H9 (cell line): ENCODE data around the gene NUDT9. TPM values are rescaled to one million over a fixed set of nuclear protein-coding genes. Genes with fewer than 3 reads are reported as not detected.

ENCODE experiments used
- DNase-seq: peaks from one replicate; pipeline ENCODE4 v3.0.0-alpha.2; 2017
- H2AFZ ChIP-seq: one replicate; pipeline ENCODE4 v1.6.1; 2013; ENCODE audit warnings: mild to moderate bottlenecking, low read length, control low read depth, moderate library complexity
- H2AK5ac ChIP-seq: 2 replicates; pipeline ENCODE4 v1.6.1; 2013; ENCODE audit warnings: low read length, control low read depth, mixed read lengths; ENCODE audit not compliant: insufficient read length
- H2BK120ac ChIP-seq: one replicate; pipeline ENCODE4 v1.6.1; 2013; ENCODE audit warnings: low read depth, mild to moderate bottlenecking, low read length, control low read depth, inconsistent platforms; ENCODE audit not compliant: poor library complexity, severe bottlenecking
- H2BK12ac ChIP-seq: 2 replicates; pipeline ENCODE4 v1.6.1; 2013; ENCODE audit warnings: low read length, control low read depth, mixed read lengths, low read depth; ENCODE audit not compliant: insufficient read length
- H2BK15ac ChIP-seq: 2 replicates; pipeline ENCODE4 v1.6.1; 2013; ENCODE audit warnings: low read depth, low read length, control low read depth
- H2BK20ac ChIP-seq: one replicate; pipeline ENCODE4 v1.6.1; 2013; ENCODE audit warnings: low read depth, mild to moderate bottlenecking, low read length, control low read depth, inconsistent platforms; ENCODE audit not compliant: poor library complexity, severe bottlenecking
- H2BK5ac ChIP-seq: 2 replicates; pipeline ENCODE4 v1.6.1; 2013; ENCODE audit warnings: low read length, control low read depth, mixed read lengths; ENCODE audit not compliant: insufficient read length
- H3K14ac ChIP-seq: 2 replicates; pipeline ENCODE4 v1.6.1; 2013; ENCODE audit warnings: low read length, control low read depth; ENCODE audit not compliant: insufficient read depth
- H3K18ac ChIP-seq: 2 replicates; pipeline ENCODE4 v1.6.1; 2013; ENCODE audit warnings: low read depth, mild to moderate bottlenecking, mixed read lengths, low read length, control low read depth; ENCODE audit not compliant: insufficient read length
- H3K23ac ChIP-seq: 2 replicates; pipeline ENCODE4 v1.6.1; 2013; ENCODE audit warnings: low read length, control low read depth, mixed read lengths, low read depth; ENCODE audit not compliant: insufficient read length
- H3K23me2 ChIP-seq: 2 replicates; pipeline ENCODE4 v1.6.1; 2013; ENCODE audit warnings: low read depth, mild to moderate bottlenecking, mixed read lengths, low read length, control low read depth; ENCODE audit not compliant: insufficient read length, poor library complexity, severe bottlenecking
- H3K27ac ChIP-seq: 2 replicates; pipeline ENCODE4 v1.5.1; 2013; ENCODE audit warnings: low read length, control low read depth, mixed read lengths, low read depth; ENCODE audit not compliant: insufficient read length
- H3K27me3 ChIP-seq: 2 replicates; pipeline ENCODE4 v1.6.1; 2013; ENCODE audit warnings: low read length, control low read depth, inconsistent platforms; ENCODE audit not compliant: insufficient read depth
- H3K4ac ChIP-seq: 2 replicates; pipeline ENCODE4 v1.6.1; 2013; ENCODE audit warnings: low read depth, mild to moderate bottlenecking, control low read depth, inconsistent platforms, low read length, moderate library complexity
- H3K4me1 ChIP-seq: 2 replicates; pipeline ENCODE4 v1.6.1; 2013; ENCODE audit warnings: low read length, control low read depth, inconsistent platforms; ENCODE audit not compliant: insufficient read depth
- H3K4me2 ChIP-seq: 2 replicates; pipeline ENCODE4 v1.6.1; 2013; ENCODE audit warnings: low read length, control low read depth, mixed read lengths; ENCODE audit not compliant: insufficient read length, insufficient read depth
- H3K56ac ChIP-seq: 2 replicates; pipeline ENCODE4 v1.6.1; 2013; ENCODE audit warnings: low read depth, mild to moderate bottlenecking, mixed read lengths, low read length, control low read depth; ENCODE audit not compliant: insufficient read length
- H3K79me1 ChIP-seq: 2 replicates; pipeline ENCODE4 v1.6.1; 2013; ENCODE audit warnings: low read depth, mild to moderate bottlenecking, moderate library complexity, low read length, control low read depth, inconsistent platforms; ENCODE audit not compliant: insufficient read depth, poor library complexity, severe bottlenecking
- H3K79me2 ChIP-seq: 2 replicates; pipeline ENCODE4 v1.6.1; 2013; ENCODE audit warnings: low read length, control low read depth, inconsistent platforms; ENCODE audit not compliant: insufficient read depth
- H3K9ac ChIP-seq: 2 replicates; pipeline ENCODE4 v1.6.1; 2013; ENCODE audit warnings: low read length, control low read depth, mixed read lengths; ENCODE audit not compliant: insufficient read length; ENCODE audit errors: extremely low read depth
- H3K9me3 ChIP-seq: one replicate; pipeline ENCODE4 v1.6.1; 2013; ENCODE audit warnings: low read depth, low read length, inconsistent platforms; ENCODE audit not compliant: control insufficient read depth
- H3T11ph ChIP-seq: one replicate; pipeline ENCODE4 v1.6.1; 2013; ENCODE audit warnings: mild to moderate bottlenecking, low read length, control low read depth, inconsistent platforms
- H4K20me1 ChIP-seq: one replicate; pipeline ENCODE4 v1.6.1; 2013; ENCODE audit not compliant: control insufficient read depth, insufficient read length, insufficient read depth
- H4K5ac ChIP-seq: 2 replicates; pipeline ENCODE4 v1.6.1; 2013; ENCODE audit warnings: low read depth, mild to moderate bottlenecking, mixed read lengths, low read length, control low read depth; ENCODE audit not compliant: insufficient read length
- H4K8ac ChIP-seq: replicated peaks from 2 replicates; pipeline ENCODE4 v1.6.1; 2013; ENCODE audit warnings: low read length, control low read depth, mixed read lengths, low read depth; ENCODE audit not compliant: insufficient read length
- H4K91ac ChIP-seq: 2 replicates; pipeline ENCODE4 v1.6.1; 2013; ENCODE audit warnings: low read depth, mild to moderate bottlenecking, moderate library complexity, mixed read lengths, low read length, control low read depth; ENCODE audit not compliant: insufficient read length
- H3K27ac Mint-ChIP-seq, 3 experiments: 2 replicates in 2 of 3; 3 replicates in 1 of 3; pipeline ENCODE4 v1.8.0; 2020 to 2021; ENCODE audit warnings: mixed read lengths in 3 of 3, mild to moderate bottlenecking in 1 of 3, moderate library complexity in 1 of 3
- H3K27me3 Mint-ChIP-seq: 2 replicates; pipeline ENCODE4 v1.8.0; 2021; ENCODE audit warnings: low read depth, mild to moderate bottlenecking, moderate library complexity, mixed read lengths
- H3K36me3 Mint-ChIP-seq, 3 experiments: 2 replicates in 2 of 3; 3 replicates in 1 of 3; pipeline ENCODE4 v1.8.0; 2020 to 2021; ENCODE audit warnings: low read depth in 3 of 3, mixed read lengths in 3 of 3; ENCODE audit not compliant: insufficient read depth in 1 of 3
- H3K4me1 Mint-ChIP-seq, 2 experiments: 2 replicates each; pipeline ENCODE4 v1.8.0; 2020; ENCODE audit warnings: mixed read lengths in 2 of 2
- H3K4me3 Mint-ChIP-seq, 2 experiments: 2 replicates in 1 of 2; 3 replicates in 1 of 2; pipeline ENCODE4 v1.8.0; 2020 to 2021; ENCODE audit warnings: mild to moderate bottlenecking in 2 of 2, mixed read lengths in 2 of 2, moderate library complexity in 1 of 2
- H3K9me3 Mint-ChIP-seq, 2 experiments: 2 replicates in 1 of 2; 3 replicates in 1 of 2; pipeline ENCODE4 v1.8.0; 2020; ENCODE audit warnings: mild to moderate bottlenecking in 2 of 2, mixed read lengths in 2 of 2, moderate library complexity in 1 of 2
- WGBS: extraction: QIAGEN DNeasy Blood & Tissue Kit; methylation state at CpG from one replicate; pipeline ENCODE4 v1.1.7; 2013; ENCODE audit warnings: missing lambda C conversion rate, low lambda C conversion rate, mixed read lengths; ENCODE audit not compliant: insufficient read length; ENCODE audit errors: extremely low coverage; 5-methylcytosine and 5-hydroxymethylcytosine counted together
- total RNA-seq: library from RNA; stranded (reverse); gene quantifications from 2 replicates; pipeline ENCODE4 v1.2.1, GENCODE V29; 2021
- TF ChIP-seq, protein P1 (sequence below): fragments of 200-600 bp; sonication (generic); conservative IDR thresholded peaks from 3 replicates; pipeline ENCODE4 v1.8.0; 2021; ENCODE audit warnings: antibody characterized with exemption, mild to moderate bottlenecking

NUDT9 gene
- total RNA-seq, 1 experiment from 2014 or later: 28.5 TPM

DNA sequence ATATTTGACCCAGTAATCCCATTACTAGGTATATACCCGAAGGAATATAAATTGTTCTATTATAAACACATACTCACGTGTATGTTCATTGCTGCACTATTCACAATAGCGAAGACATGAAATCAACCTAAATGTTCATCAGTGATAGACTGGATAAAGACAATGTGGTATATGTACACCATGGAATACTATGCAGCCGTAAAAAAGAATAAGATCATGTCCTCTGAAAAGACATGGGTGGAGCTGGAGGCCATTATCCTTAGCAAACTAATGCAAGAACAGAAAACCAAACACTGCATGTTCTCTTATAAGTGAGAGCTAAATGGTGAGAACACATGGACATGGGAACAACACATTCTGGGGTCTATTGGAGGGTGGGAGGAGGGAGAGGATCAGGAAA, 36.5 kb downstream of the NUDT9 start:
- Mint-ChIP-seq H3K4me3 (no peak overlapping the region), H3K27me3 (no peaks in the 10 kb centered on the region)

More for the DNA sequence above, 36.5 kb downstream of the NUDT9 start:
- Histone ChIP-seq H2BK20ac (no peak overlapping the region), H3K27me3 (no peaks in the 10 kb centered on the region), H3K4ac (no peak overlapping the region), H3K4me1 (no peaks in the 10 kb centered on the region; the same call in 1 of the 2 replicates), H3T11ph (no peak overlapping the region), H4K5ac (no peak overlapping the region), H3K23ac (no peak overlapping the region), H4K20me1 (no peaks in the 10 kb centered on the region), H3K23me2 (no peaks in the 10 kb centered on the region), H2BK5ac (no peak overlapping the region), H2BK120ac (no peak overlapping the region), H3K79me1 (no peaks in the 10 kb centered on the region), H2BK12ac (no peak overlapping the region), H3K14ac (no peak overlapping the region), H3K9me3 (no peaks in the 10 kb centered on the region), H3K4me2 (no peak overlapping the region), H3K56ac (no peak overlapping the region), H2AK5ac (no peak overlapping the region), H3K9ac (no peak overlapping the region), H4K8ac (no peak overlapping the region), H4K91ac (no peak overlapping the region), H3K27ac (no peak overlapping the region), H2BK15ac (no peak overlapping the region), H3K18ac (no peak overlapping the region), H2AFZ (no peak overlapping the region), H3K79me2 (no peaks in the 10 kb centered on the region)
- no peak overlapping the region for H3K27ac Mint-ChIP-seq
- no CpG with 5 or more reads among the region's 4 CpGs for WGBS
- TF ChIP-seq, protein P1, sequence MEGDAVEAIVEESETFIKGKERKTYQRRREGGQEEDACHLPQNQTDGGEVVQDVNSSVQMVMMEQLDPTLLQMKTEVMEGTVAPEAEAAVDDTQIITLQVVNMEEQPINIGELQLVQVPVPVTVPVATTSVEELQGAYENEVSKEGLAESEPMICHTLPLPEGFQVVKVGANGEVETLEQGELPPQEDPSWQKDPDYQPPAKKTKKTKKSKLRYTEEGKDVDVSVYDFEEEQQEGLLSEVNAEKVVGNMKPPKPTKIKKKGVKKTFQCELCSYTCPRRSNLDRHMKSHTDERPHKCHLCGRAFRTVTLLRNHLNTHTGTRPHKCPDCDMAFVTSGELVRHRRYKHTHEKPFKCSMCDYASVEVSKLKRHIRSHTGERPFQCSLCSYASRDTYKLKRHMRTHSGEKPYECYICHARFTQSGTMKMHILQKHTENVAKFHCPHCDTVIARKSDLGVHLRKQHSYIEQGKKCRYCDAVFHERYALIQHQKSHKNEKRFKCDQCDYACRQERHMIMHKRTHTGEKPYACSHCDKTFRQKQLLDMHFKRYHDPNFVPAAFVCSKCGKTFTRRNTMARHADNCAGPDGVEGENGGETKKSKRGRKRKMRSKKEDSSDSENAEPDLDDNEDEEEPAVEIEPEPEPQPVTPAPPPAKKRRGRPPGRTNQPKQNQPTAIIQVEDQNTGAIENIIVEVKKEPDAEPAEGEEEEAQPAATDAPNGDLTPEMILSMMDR: no peak
- peaks cover 11 to 26% (median 17%) of the 10 kb centered on the region in 3 experiments for H3K36me3 Mint-ChIP-seq
- peaks cover 11% of the 10 kb centered on the region in 2 experiments for H3K4me1 Mint-ChIP-seq
- no peaks in the 10 kb centered on the region; a peak in 1 of 5 replicates for H3K9me3 Mint-ChIP-seq
- DNase-seq: no peak
